Progenitor cell of endocrine pancreas (in vitro differentiated cells): Measurements from ENCODE around the gene PIR. TPM values are rescaled to one million over a fixed set of nuclear protein-coding genes. Genes with fewer than 3 reads are reported as not detected.
A peak's percentile ranks its signal among the peaks of the same experiment; 100 is the strongest.

Experiments
- DNase-seq: peaks from one replicate; pipeline ENCODE4 v3.0.0; 2021; ENCODE audit warnings: low spot score; ENCODE audit not compliant: unreplicated experiment
- H3K27ac Mint-ChIP-seq: 2 replicates; pipeline ENCODE4 v1.8.0; 2021; ENCODE audit warnings: mild to moderate bottlenecking, moderate library complexity, mixed read lengths
- H3K27me3 Mint-ChIP-seq: 2 replicates; pipeline ENCODE4 v1.8.0; 2021; ENCODE audit warnings: mixed read lengths
- H3K36me3 Mint-ChIP-seq: 2 replicates; pipeline ENCODE4 v1.8.0; 2022; ENCODE audit warnings: mixed read lengths; ENCODE audit not compliant: insufficient read depth
- H3K4me1 Mint-ChIP-seq: 2 replicates; pipeline ENCODE4 v1.8.0; 2021; ENCODE audit warnings: low read depth, mixed read lengths
- H3K4me3 Mint-ChIP-seq: 2 replicates; pipeline ENCODE4 v1.8.0; 2021; ENCODE audit warnings: low read depth, mild to moderate bottlenecking, moderate library complexity, mixed read lengths
- H3K9me3 Mint-ChIP-seq: 2 replicates; pipeline ENCODE4 v1.8.0; 2021; ENCODE audit warnings: low read depth, mixed read lengths
- long read RNA-seq: library from polyadenylated mRNA; unstranded; transcript quantifications from one replicate; pipeline ENCODE4 v2.0.0, GENCODE V29; 2020
- total RNA-seq: library from RNA; stranded (reverse); gene quantifications from 2 replicates; pipeline ENCODE4 v1.2.1, GENCODE V29; 2021
- TF ChIP-seq, protein P1 (sequence below): fragments of 200-600 bp; sonication (generic); IDR thresholded peaks from one replicate; pipeline ENCODE4 v1.5.0; 2021; ENCODE audit warnings: antibody characterized with exemption, mild to moderate bottlenecking; ENCODE audit not compliant: unreplicated experiment

The PIR gene
- 14.9 and 17.0 TPM in 2 replicates for total RNA-seq
- long read RNA-seq, transcript PIR-201 (10 exons, 1,282 nt) = major isoform, 20 of 36 reads
- long read RNA-seq, transcript PIR-202 (10 exons, 1,539 nt) = minor isoform, 5 of 36 reads
- long read RNA-seq, partial matches to known transcripts = 5 of 36 reads
- long read RNA-seq, other reads (novel, unspliced or antisense) = 6 of 36 reads

DNA sequence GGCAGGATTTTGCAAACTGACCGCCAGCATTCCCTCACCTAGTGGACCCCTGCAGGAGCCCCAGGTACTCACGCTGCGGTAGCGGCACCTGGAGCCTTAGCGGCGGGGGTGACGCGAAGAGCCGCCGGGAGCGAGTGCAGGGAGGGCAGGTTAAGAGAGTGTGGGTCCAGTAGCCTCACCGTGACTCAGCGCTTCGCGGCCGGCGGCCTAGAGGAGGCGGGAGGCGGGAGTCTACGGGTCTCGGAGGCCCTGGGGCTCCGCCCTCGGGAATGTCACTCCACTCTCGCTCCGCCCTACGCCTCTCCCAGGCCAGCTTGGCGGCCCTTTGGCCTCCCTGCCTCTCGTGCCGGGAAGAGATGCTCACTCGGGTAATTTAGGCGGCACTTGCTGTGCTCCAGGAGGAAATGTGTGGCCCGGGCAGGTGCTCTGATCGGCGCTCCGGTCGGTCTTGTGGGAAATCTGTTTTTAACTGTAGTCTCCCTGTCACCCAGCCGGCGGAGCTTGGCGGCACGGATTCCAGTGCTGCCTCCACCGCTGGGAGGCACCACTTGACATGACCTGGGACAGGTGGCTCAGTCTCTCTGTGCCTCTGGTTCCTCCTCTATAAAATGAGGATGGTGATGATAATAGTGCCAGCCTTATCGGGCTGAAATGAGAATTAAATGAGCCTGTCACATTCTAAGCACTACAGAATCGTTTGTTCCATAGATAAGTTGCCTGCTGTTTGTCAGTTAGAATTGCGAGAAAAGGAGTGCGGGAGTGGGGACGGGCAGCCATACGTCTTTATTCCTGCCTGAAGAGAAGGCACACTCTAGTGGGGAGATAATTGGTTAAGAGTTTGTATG lies at the start of gene PIR:
TSS of gene PIR (minus strand) at position 216 of the 845 bp plus-strand sequence. CDS start 2,076 bp downstream, outside the sequence.
- Mint-ChIP-seq H3K27ac (peak within 1 kb of the TSS; percentile 97), H3K4me1 (peaks cover 13% of the 10 kb centered on the region), H3K36me3 (peaks cover 3% of the 10 kb centered on the region), H3K27me3 (peaks cover 2% of the 10 kb centered on the region), H3K9me3 (no peaks in the 10 kb centered on the region), H3K4me3 (peak within 1 kb of the TSS; percentile 72)
- TF ChIP-seq, protein P1, sequence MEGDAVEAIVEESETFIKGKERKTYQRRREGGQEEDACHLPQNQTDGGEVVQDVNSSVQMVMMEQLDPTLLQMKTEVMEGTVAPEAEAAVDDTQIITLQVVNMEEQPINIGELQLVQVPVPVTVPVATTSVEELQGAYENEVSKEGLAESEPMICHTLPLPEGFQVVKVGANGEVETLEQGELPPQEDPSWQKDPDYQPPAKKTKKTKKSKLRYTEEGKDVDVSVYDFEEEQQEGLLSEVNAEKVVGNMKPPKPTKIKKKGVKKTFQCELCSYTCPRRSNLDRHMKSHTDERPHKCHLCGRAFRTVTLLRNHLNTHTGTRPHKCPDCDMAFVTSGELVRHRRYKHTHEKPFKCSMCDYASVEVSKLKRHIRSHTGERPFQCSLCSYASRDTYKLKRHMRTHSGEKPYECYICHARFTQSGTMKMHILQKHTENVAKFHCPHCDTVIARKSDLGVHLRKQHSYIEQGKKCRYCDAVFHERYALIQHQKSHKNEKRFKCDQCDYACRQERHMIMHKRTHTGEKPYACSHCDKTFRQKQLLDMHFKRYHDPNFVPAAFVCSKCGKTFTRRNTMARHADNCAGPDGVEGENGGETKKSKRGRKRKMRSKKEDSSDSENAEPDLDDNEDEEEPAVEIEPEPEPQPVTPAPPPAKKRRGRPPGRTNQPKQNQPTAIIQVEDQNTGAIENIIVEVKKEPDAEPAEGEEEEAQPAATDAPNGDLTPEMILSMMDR = peak; percentile 58
- peak; percentile 89 for DNase-seq

DNA sequence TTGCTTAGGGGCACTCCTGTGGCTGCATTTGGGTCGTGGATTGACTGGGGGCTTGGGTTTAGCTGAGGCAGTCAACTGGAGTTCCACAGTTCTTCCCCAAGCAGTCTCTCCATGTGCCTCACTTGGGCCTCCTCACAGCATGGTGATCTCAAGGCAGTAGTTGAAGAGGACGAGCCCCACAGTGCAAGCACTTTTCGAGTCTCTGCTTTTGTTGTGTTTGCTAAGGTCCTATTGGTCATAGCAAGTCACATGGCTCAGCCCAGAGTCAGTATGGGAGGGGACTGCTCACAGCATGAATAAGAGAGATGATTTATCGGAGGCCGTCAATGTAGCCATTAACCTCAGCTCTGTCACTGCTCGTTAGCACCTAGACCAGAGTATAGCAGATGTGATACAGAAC lies 37.2 kb upstream of the PIR start:
- TF ChIP-seq, protein P1 = no peak
- Mint-ChIP-seq H3K9me3 (no peaks in the 10 kb centered on the region), H3K27ac (peak overlapping the region; percentile 23), H3K4me3 (no peak overlapping the region), H3K27me3 (no peaks in the 10 kb centered on the region), H3K4me1 (no peaks in the 10 kb centered on the region), H3K36me3 (no peaks in the 10 kb centered on the region)
- no peak for DNase-seq

DNA sequence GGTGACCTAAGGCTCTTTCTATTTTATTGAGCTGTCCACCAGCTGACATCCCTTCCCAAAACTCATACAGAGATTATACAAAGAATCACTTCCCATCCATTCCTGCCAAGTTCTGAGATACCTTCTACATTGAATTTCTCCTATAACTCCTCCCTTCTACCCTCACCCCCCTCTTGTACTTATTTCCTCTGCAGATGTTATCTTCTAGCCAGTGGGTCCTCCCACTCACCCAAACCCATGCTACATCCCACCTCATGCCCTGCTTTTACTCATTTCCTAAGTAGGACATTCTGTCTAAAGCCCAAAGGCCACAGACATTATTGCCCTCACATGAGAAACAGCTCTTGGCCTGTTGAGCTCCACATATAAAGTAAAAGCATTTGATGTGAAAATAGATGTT lies 36.0 kb upstream of the PIR start:
- TF ChIP-seq, protein P1 = no peak
- H3K36me3 Mint-ChIP-seq = no peaks in the 10 kb centered on the region
- no peaks in the 10 kb centered on the region for H3K4me1 Mint-ChIP-seq
- DNase-seq = no peak
- H3K27me3 Mint-ChIP-seq = no peaks in the 10 kb centered on the region
- no peaks in the 10 kb centered on the region for H3K9me3 Mint-ChIP-seq
- H3K4me3 Mint-ChIP-seq = no peak overlapping the region
- H3K27ac Mint-ChIP-seq = no peak overlapping the region

DNA sequence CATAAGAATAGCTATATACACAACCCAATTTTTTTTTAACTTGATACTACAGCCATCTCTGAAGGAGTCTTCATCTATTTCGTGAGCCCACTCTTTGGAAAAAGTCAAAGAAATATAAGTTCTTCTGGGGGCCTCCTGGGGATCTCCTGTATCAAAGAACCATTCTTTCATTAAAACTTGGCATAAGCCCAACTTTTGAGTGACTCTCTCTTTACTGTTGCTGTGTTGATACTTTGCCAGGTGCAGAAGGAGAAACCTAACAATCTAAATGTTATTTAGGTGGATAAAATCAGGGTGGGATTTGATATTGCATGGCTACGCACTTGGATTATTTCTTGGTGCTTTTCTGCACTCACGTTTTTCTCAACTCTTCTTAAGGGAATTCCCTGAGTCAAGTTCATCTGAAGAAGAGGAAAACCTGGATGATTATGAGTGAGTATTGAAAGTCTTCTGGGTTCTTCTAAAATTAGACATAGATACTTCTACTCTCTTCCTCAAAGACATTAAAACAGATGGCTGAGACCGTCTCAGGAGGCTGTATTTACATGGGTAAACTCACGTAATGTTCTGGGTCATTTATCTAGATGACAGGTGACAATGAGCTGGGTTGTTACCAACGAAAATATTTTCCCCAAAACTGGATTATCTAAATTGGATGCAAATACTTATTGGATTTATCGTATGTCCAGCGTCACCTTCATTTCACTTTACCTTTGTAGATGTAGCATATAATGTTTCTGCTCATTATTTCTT lies 32.7 kb upstream of the PIR start:
- Mint-ChIP-seq H3K27me3 (no peaks in the 10 kb centered on the region), H3K27ac (no peak overlapping the region), H3K9me3 (no peaks in the 10 kb centered on the region), H3K4me1 (no peaks in the 10 kb centered on the region), H3K36me3 (no peaks in the 10 kb centered on the region), H3K4me3 (no peak overlapping the region)
- no peak for DNase-seq
- TF ChIP-seq, protein P1 = no peak

DNA sequence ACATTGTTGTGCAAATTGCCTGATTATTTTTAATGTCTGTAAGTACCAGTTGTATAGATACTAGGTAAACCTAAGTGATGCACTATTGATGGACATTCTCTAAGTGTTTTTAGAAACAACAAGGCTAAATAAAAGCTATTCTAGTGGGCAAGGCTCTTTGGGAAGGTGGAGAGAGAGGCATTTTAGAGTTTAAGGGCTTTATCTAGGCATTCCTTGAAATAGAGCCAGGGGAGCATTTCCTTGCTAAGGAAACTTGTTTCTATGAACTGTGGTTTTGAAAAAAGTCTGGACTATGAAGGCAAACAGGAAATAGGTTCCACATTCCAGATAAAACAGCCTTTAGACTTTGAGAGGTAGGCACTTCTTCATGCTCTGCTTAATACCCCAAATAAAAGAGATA lies 31.3 kb upstream of the PIR start:
- Mint-ChIP-seq H3K9me3 (no peaks in the 10 kb centered on the region), H3K4me1 (no peaks in the 10 kb centered on the region), H3K27me3 (no peaks in the 10 kb centered on the region), H3K4me3 (no peak overlapping the region), H3K27ac (no peak overlapping the region), H3K36me3 (no peaks in the 10 kb centered on the region)
- DNase-seq = no peak
- TF ChIP-seq, protein P1 = no peak
